H9 (cell line): Measurements from ENCODE around the gene DOK6. TPM values are rescaled to one million over a fixed set of nuclear protein-coding genes. Genes with fewer than 3 reads are reported as not detected.

Experiments
- DNase-seq: peaks from one replicate; pipeline ENCODE4 v3.0.0-alpha.2; 2017
- H2AFZ ChIP-seq: one replicate; pipeline ENCODE4 v1.6.1; 2013; ENCODE audit warnings: mild to moderate bottlenecking, low read length, control low read depth, moderate library complexity
- H2AK5ac ChIP-seq: 2 replicates; pipeline ENCODE4 v1.6.1; 2013; ENCODE audit warnings: low read length, control low read depth, mixed read lengths; ENCODE audit not compliant: insufficient read length
- H2BK120ac ChIP-seq: one replicate; pipeline ENCODE4 v1.6.1; 2013; ENCODE audit warnings: low read depth, mild to moderate bottlenecking, low read length, control low read depth, inconsistent platforms; ENCODE audit not compliant: poor library complexity, severe bottlenecking
- H2BK12ac ChIP-seq: 2 replicates; pipeline ENCODE4 v1.6.1; 2013; ENCODE audit warnings: low read length, control low read depth, mixed read lengths, low read depth; ENCODE audit not compliant: insufficient read length
- H2BK15ac ChIP-seq: 2 replicates; pipeline ENCODE4 v1.6.1; 2013; ENCODE audit warnings: low read depth, low read length, control low read depth
- H2BK20ac ChIP-seq: one replicate; pipeline ENCODE4 v1.6.1; 2013; ENCODE audit warnings: low read depth, mild to moderate bottlenecking, low read length, control low read depth, inconsistent platforms; ENCODE audit not compliant: poor library complexity, severe bottlenecking
- H2BK5ac ChIP-seq: 2 replicates; pipeline ENCODE4 v1.6.1; 2013; ENCODE audit warnings: low read length, control low read depth, mixed read lengths; ENCODE audit not compliant: insufficient read length
- H3K14ac ChIP-seq: 2 replicates; pipeline ENCODE4 v1.6.1; 2013; ENCODE audit warnings: low read length, control low read depth; ENCODE audit not compliant: insufficient read depth
- H3K18ac ChIP-seq: 2 replicates; pipeline ENCODE4 v1.6.1; 2013; ENCODE audit warnings: low read depth, mild to moderate bottlenecking, mixed read lengths, low read length, control low read depth; ENCODE audit not compliant: insufficient read length
- H3K23ac ChIP-seq: 2 replicates; pipeline ENCODE4 v1.6.1; 2013; ENCODE audit warnings: low read length, control low read depth, mixed read lengths, low read depth; ENCODE audit not compliant: insufficient read length
- H3K23me2 ChIP-seq: 2 replicates; pipeline ENCODE4 v1.6.1; 2013; ENCODE audit warnings: low read depth, mild to moderate bottlenecking, mixed read lengths, low read length, control low read depth; ENCODE audit not compliant: insufficient read length, poor library complexity, severe bottlenecking
- H3K27ac ChIP-seq: 2 replicates; pipeline ENCODE4 v1.5.1; 2013; ENCODE audit warnings: low read length, control low read depth, mixed read lengths, low read depth; ENCODE audit not compliant: insufficient read length
- H3K27me3 ChIP-seq: 2 replicates; pipeline ENCODE4 v1.6.1; 2013; ENCODE audit warnings: low read length, control low read depth, inconsistent platforms; ENCODE audit not compliant: insufficient read depth
- H3K4ac ChIP-seq: 2 replicates; pipeline ENCODE4 v1.6.1; 2013; ENCODE audit warnings: low read depth, mild to moderate bottlenecking, control low read depth, inconsistent platforms, low read length, moderate library complexity
- H3K4me1 ChIP-seq: 2 replicates; pipeline ENCODE4 v1.6.1; 2013; ENCODE audit warnings: low read length, control low read depth, inconsistent platforms; ENCODE audit not compliant: insufficient read depth
- H3K4me2 ChIP-seq: 2 replicates; pipeline ENCODE4 v1.6.1; 2013; ENCODE audit warnings: low read length, control low read depth, mixed read lengths; ENCODE audit not compliant: insufficient read length, insufficient read depth
- H3K56ac ChIP-seq: 2 replicates; pipeline ENCODE4 v1.6.1; 2013; ENCODE audit warnings: low read depth, mild to moderate bottlenecking, mixed read lengths, low read length, control low read depth; ENCODE audit not compliant: insufficient read length
- H3K79me1 ChIP-seq: 2 replicates; pipeline ENCODE4 v1.6.1; 2013; ENCODE audit warnings: low read depth, mild to moderate bottlenecking, moderate library complexity, low read length, control low read depth, inconsistent platforms; ENCODE audit not compliant: insufficient read depth, poor library complexity, severe bottlenecking
- H3K79me2 ChIP-seq: 2 replicates; pipeline ENCODE4 v1.6.1; 2013; ENCODE audit warnings: low read length, control low read depth, inconsistent platforms; ENCODE audit not compliant: insufficient read depth
- H3K9ac ChIP-seq: 2 replicates; pipeline ENCODE4 v1.6.1; 2013; ENCODE audit warnings: low read length, control low read depth, mixed read lengths; ENCODE audit not compliant: insufficient read length; ENCODE audit errors: extremely low read depth
- H3K9me3 ChIP-seq: one replicate; pipeline ENCODE4 v1.6.1; 2013; ENCODE audit warnings: low read depth, low read length, inconsistent platforms; ENCODE audit not compliant: control insufficient read depth
- H3T11ph ChIP-seq: one replicate; pipeline ENCODE4 v1.6.1; 2013; ENCODE audit warnings: mild to moderate bottlenecking, low read length, control low read depth, inconsistent platforms
- H4K20me1 ChIP-seq: one replicate; pipeline ENCODE4 v1.6.1; 2013; ENCODE audit not compliant: control insufficient read depth, insufficient read length, insufficient read depth
- H4K5ac ChIP-seq: 2 replicates; pipeline ENCODE4 v1.6.1; 2013; ENCODE audit warnings: low read depth, mild to moderate bottlenecking, mixed read lengths, low read length, control low read depth; ENCODE audit not compliant: insufficient read length
- H4K8ac ChIP-seq: replicated peaks from 2 replicates; pipeline ENCODE4 v1.6.1; 2013; ENCODE audit warnings: low read length, control low read depth, mixed read lengths, low read depth; ENCODE audit not compliant: insufficient read length
- H4K91ac ChIP-seq: 2 replicates; pipeline ENCODE4 v1.6.1; 2013; ENCODE audit warnings: low read depth, mild to moderate bottlenecking, moderate library complexity, mixed read lengths, low read length, control low read depth; ENCODE audit not compliant: insufficient read length
- H3K27ac Mint-ChIP-seq, 3 experiments: 2 replicates in 2 of 3; 3 replicates in 1 of 3; pipeline ENCODE4 v1.8.0; 2020 to 2021; ENCODE audit warnings: mixed read lengths in 3 of 3, mild to moderate bottlenecking in 1 of 3, moderate library complexity in 1 of 3
- H3K27me3 Mint-ChIP-seq: 2 replicates; pipeline ENCODE4 v1.8.0; 2021; ENCODE audit warnings: low read depth, mild to moderate bottlenecking, moderate library complexity, mixed read lengths
- H3K36me3 Mint-ChIP-seq, 3 experiments: 2 replicates in 2 of 3; 3 replicates in 1 of 3; pipeline ENCODE4 v1.8.0; 2020 to 2021; ENCODE audit warnings: low read depth in 3 of 3, mixed read lengths in 3 of 3; ENCODE audit not compliant: insufficient read depth in 1 of 3
- H3K4me1 Mint-ChIP-seq, 2 experiments: 2 replicates each; pipeline ENCODE4 v1.8.0; 2020; ENCODE audit warnings: mixed read lengths in 2 of 2
- H3K4me3 Mint-ChIP-seq, 2 experiments: 2 replicates in 1 of 2; 3 replicates in 1 of 2; pipeline ENCODE4 v1.8.0; 2020 to 2021; ENCODE audit warnings: mild to moderate bottlenecking in 2 of 2, mixed read lengths in 2 of 2, moderate library complexity in 1 of 2
- H3K9me3 Mint-ChIP-seq, 2 experiments: 2 replicates in 1 of 2; 3 replicates in 1 of 2; pipeline ENCODE4 v1.8.0; 2020; ENCODE audit warnings: mild to moderate bottlenecking in 2 of 2, mixed read lengths in 2 of 2, moderate library complexity in 1 of 2
- CTCF ChIP-seq: fragments of 200-600 bp; sonication (generic); conservative IDR thresholded peaks from 3 replicates; pipeline ENCODE4 v1.8.0; 2021; ENCODE audit warnings: antibody characterized with exemption, mild to moderate bottlenecking
- WGBS: extraction: QIAGEN DNeasy Blood & Tissue Kit; methylation state at CpG from one replicate; pipeline ENCODE4 v1.1.7; 2013; ENCODE audit warnings: missing lambda C conversion rate, low lambda C conversion rate, mixed read lengths; ENCODE audit not compliant: insufficient read length; ENCODE audit errors: extremely low coverage; 5-methylcytosine and 5-hydroxymethylcytosine counted together
- total RNA-seq: library from RNA; stranded (reverse); gene quantifications from 2 replicates; pipeline ENCODE4 v1.2.1, GENCODE V29; 2021

The DOK6 gene
- total RNA-seq, 1 experiment from 2014 or later: 0.20 TPM

GRCh38 chr18:69435000-69435399, 34.3 kb downstream of the DOK6 start:
- Histone ChIP-seq H3K56ac (no peak overlapping the region), H3K4me1 (no peaks in the 10 kb centered on the region), H2BK5ac (no peak overlapping the region), H4K91ac (no peak overlapping the region), H4K8ac (no peak overlapping the region), H2BK15ac (no peak overlapping the region), H4K20me1 (no peaks in the 10 kb centered on the region), H3K23ac (no peak overlapping the region), H3K18ac (no peak overlapping the region), H3K79me2 (no peaks in the 10 kb centered on the region), H2BK20ac (no peak overlapping the region), H3K23me2 (no peaks in the 10 kb centered on the region), H3T11ph (no peak overlapping the region), H2AFZ (no peak overlapping the region), H3K9me3 (no peaks in the 10 kb centered on the region), H3K4ac (no peak overlapping the region), H3K27me3 (no peaks in the 10 kb centered on the region), H2BK120ac (no peak overlapping the region), H2AK5ac (no peak overlapping the region), H3K27ac (no peak overlapping the region), H2BK12ac (no peak overlapping the region), H4K5ac (no peak overlapping the region), H3K4me2 (no peak overlapping the region), H3K9ac (no peak overlapping the region), H3K14ac (no peak overlapping the region), H3K79me1 (no peaks in the 10 kb centered on the region)
- Mint-ChIP-seq H3K36me3 (peaks cover 0 to 13% (median 0%) of the 10 kb centered on the region in 3 experiments; a peak in 2 of 7 replicates), H3K4me3 (no peak overlapping the region), H3K27ac (no peak overlapping the region), H3K4me1 (no peaks in the 10 kb centered on the region), H3K9me3 (peaks cover 18 to 22% of the 10 kb centered on the region in 2 experiments), H3K27me3 (no peaks in the 10 kb centered on the region)
- no peak for DNase-seq
- WGBS: no CpG with 5 or more reads among the region's 2 CpGs
- no peak for TF ChIP-seq CTCF
